ENCODE results near the gene CD180.

The CD180 gene

GRCh38 chr5:67168069-67168468 lies 28.5 kb downstream of the CD180 start:
- no peak for TF ChIP-seq CTCF (IDR thresholded peaks at IDR 0.05; ENCODE audit: low read length)
- no peak for TF ChIP-seq EZH2phosphoT487 (IDR thresholded peaks at IDR 0.05; ENCODE audit: low read length)
- no peak for TF ChIP-seq EZH2 (optimal IDR thresholded peaks at IDR 0.05; ENCODE audit: low read depth, low read length)

GRCh38 chr5:67166460-67167285 lies 29.9 kb downstream of the CD180 start:
- Histone ChIP-seq H3K9me3 (replicated peaks; ENCODE audit: insufficient read depth, low read length) (no peaks in the 10 kb centered on the region), H3K4me2 (ENCODE audit: low read depth, low read length) (peak overlapping the region; percentile 60), H3K4me1 (ENCODE audit: low read length) (no peaks in the 10 kb centered on the region), H4K20me1 (ENCODE audit: insufficient read depth, low read length) (no peaks in the 10 kb centered on the region), H2AFZ (ENCODE audit: low read length) (peak overlapping the region; percentile 60), H3K27me3 (replicated peaks; ENCODE audit: insufficient read depth, low read length) (no peaks in the 10 kb centered on the region), H3K4me3 (ENCODE audit: low read length) (peak overlapping the region; percentile 40), H3K27ac (ENCODE audit: low read length) (no peak overlapping the region), H3K36me3 (replicated peaks; ENCODE audit: insufficient read depth, low read length) (no peaks in the 10 kb centered on the region), H3F3A (ENCODE audit: insufficient read depth, low read length) (no peaks in the 10 kb centered on the region), H3K9ac (ENCODE audit: low read length) (peak overlapping the region; percentile 40), H3K79me2 (ENCODE audit: low read length) (no peaks in the 10 kb centered on the region), H3K9me2 (replicated peaks; ENCODE audit: insufficient read depth, low read length) (no peaks in the 10 kb centered on the region)
- DNase-seq, result no peak
- TF ChIP-seq EZH2 (optimal IDR thresholded peaks at IDR 0.05; ENCODE audit: low read depth, low read length) (no peak), EZH2phosphoT487 (IDR thresholded peaks at IDR 0.05; ENCODE audit: low read length) (no peak), CTCF (IDR thresholded peaks at IDR 0.05; ENCODE audit: low read length) (no peak)

More at GRCh38 chr5:67168069-67168468, 28.5 kb downstream of the CD180 start:
- Histone ChIP-seq H3K27ac (ENCODE audit: low read length) (no peak overlapping the region), H4K20me1 (ENCODE audit: insufficient read depth, low read length) (no peaks in the 10 kb centered on the region), H3K4me3 (ENCODE audit: low read length) (no peak overlapping the region), H3K27me3 (replicated peaks; ENCODE audit: insufficient read depth, low read length) (no peaks in the 10 kb centered on the region), H3K79me2 (ENCODE audit: low read length) (no peaks in the 10 kb centered on the region), H3K9me2 (replicated peaks; ENCODE audit: insufficient read depth, low read length) (no peaks in the 10 kb centered on the region), H3K36me3 (replicated peaks; ENCODE audit: insufficient read depth, low read length) (no peaks in the 10 kb centered on the region), H3F3A (ENCODE audit: insufficient read depth, low read length) (no peaks in the 10 kb centered on the region), H2AFZ (ENCODE audit: low read length) (no peak overlapping the region), H3K4me1 (ENCODE audit: low read length) (no peaks in the 10 kb centered on the region), H3K9me3 (replicated peaks; ENCODE audit: insufficient read depth, low read length) (no peaks in the 10 kb centered on the region), H3K9ac (ENCODE audit: low read length) (no peak overlapping the region), H3K4me2 (ENCODE audit: low read depth, low read length) (no peak overlapping the region)
- DNase-seq, result no peak

- Histone ChIP-seq H3K9me2 (replicated peaks; ENCODE audit: insufficient read depth, low read length) (no peaks in the 10 kb centered on the region), H3F3A (ENCODE audit: insufficient read depth, low read length) (no peaks in the 10 kb centered on the region), H3K4me1 (ENCODE audit: low read length) (no peaks in the 10 kb centered on the region), H3K36me3 (replicated peaks; ENCODE audit: insufficient read depth, low read length) (no peaks in the 10 kb centered on the region), H3K27me3 (replicated peaks; ENCODE audit: insufficient read depth, low read length) (no peaks in the 10 kb centered on the region), H2AFZ (ENCODE audit: low read length) (peak overlapping the region; percentile 60), H3K4me2 (ENCODE audit: low read depth, low read length) (peak overlapping the region; percentile 60), H4K20me1 (ENCODE audit: insufficient read depth, low read length) (no peaks in the 10 kb centered on the region), H3K79me2 (ENCODE audit: low read length) (no peaks in the 10 kb centered on the region), H3K4me3 (ENCODE audit: low read length) (peak overlapping the region; percentile 40), H3K9ac (ENCODE audit: low read length) (peak overlapping the region; percentile 40; the same call in 1 of the 2 replicates), H3K27ac (ENCODE audit: low read length) (no peak overlapping the region), H3K9me3 (replicated peaks; ENCODE audit: insufficient read depth, low read length) (no peaks in the 10 kb centered on the region)
- TF ChIP-seq EZH2phosphoT487 (IDR thresholded peaks at IDR 0.05; ENCODE audit: low read length) (no peak), CTCF (IDR thresholded peaks at IDR 0.05; ENCODE audit: low read length) (peak; percentile 81)
- peak; percentile 82 for DNase-seq
These were observed 30.8 kb downstream of the CD180 start for GRCh38 chr5:67165526-67166459.

All from MM.1S (cell line).